Stimulated activated naive CD8-positive, alpha-beta T cell treated with anti-CD3 and anti-CD28 coated beads, Interleukin-15, Interleukin-2, amounts not matched to agents 100 U/mL and 50 U/mL, for 24 hours (primary cell): ENCODE measurements around the gene CCL22.

Experiments used
- ATAC-seq: fragments of 150-1000 bp; cut with Tn5 transposase; one replicate; pipeline ENCODE4 v1.10.0; 2021
- DNase-seq: peaks from one replicate; pipeline ENCODE4 v3.0.0; 2021

CCL22 gene

DNA sequence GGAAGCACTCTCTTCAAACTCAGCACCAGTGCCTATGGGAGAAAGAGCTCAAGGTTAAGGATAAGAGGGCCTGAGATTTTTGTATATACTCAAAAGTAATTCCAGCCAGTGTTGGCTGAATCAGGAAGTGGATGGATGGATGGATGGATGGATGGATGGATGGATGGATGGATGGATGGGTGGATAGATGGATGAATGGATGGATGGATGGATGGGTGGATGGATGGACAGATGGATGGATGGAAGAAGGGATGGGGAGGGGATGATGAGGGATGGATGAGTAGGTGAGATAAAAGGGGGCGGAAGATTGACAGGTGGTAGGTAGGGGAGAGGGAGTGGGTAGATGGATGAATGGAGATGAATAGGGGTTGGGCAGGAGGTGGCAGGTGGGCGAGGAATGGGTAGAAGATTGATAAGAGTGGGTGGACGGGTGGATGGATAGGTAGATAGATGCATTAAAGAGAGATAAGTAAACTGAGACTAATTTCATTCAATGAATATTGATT, 17.8 kb downstream of the CCL22 start:
- no peak for DNase-seq
- ATAC-seq = no peak

GRCh38 chr16:57377080-57377841, 18.7 kb downstream of the CCL22 start:
- ATAC-seq = peak; percentile 90
- DNase-seq = peak; percentile 76

GRCh38 chr16:57379579-57379978, 21.0 kb downstream of the CCL22 start:
- no peak for DNase-seq

GRCh38 chr16:57380671-57381462, 22.3 kb downstream of the CCL22 start:
- DNase-seq = peak; percentile 47
- ATAC-seq = no peak

More at GRCh38 chr16:57379579-57379978, 21.0 kb downstream of the CCL22 start:
- ATAC-seq = no peak

- DNase-seq (no peak), ATAC-seq (no peak)
Observed at GRCh38 chr16:57381791-57382534, 23.4 kb downstream of the CCL22 start.

DNA sequence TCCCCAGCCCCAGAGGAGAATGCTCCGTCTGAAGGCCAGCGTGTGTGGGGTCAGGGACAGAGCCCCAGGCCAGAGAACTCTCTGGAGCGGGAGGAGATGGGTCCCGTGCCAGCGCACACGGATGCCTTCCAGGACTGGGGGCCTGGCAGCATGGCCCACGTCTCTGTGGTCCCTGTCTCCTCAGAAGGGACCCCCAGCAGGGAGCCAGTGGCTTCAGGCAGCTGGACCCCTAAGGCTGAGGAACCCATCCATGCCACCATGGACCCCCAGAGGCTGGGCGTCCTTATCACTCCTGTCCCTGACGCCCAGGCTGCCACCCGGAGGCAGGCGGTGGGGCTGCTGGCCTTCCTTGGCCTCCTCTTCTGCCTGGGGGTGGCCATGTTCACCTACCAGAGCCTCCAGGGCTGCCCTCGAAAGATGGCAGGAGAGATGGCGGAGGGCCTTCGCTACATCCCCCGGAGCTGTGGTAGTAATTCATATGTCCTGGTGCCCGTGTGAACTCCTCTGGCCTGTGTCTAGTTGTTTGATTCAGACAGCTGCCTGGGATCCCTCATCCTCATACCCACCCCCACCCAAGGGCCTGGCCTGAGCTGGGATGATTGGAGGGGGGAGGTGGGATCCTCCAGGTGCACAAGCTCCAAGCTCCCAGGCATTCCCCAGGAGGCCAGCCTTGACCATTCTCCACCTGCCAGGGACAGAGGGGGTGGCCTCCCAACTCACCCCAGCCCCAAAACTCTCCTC, 24.1 kb downstream of the CCL22 start:
- DNase-seq (no peak), ATAC-seq (no peak)

GRCh38 chr16:57383276-57384247, 25.0 kb downstream of the CCL22 start:
- ATAC-seq (peak; percentile 5), DNase-seq (no peak)

GRCh38 chr16:57384248-57385070, 25.9 kb downstream of the CCL22 start:
- ATAC-seq (no peak), DNase-seq (no peak)

- no peak for ATAC-seq
- DNase-seq = no peak
Observed at GRCh38 chr16:57385083-57385482, 26.5 kb downstream of the CCL22 start.

GRCh38 chr16:57386381-57386951, 27.9 kb downstream of the CCL22 start:
- ATAC-seq (no peak), DNase-seq (no peak)

DNA sequence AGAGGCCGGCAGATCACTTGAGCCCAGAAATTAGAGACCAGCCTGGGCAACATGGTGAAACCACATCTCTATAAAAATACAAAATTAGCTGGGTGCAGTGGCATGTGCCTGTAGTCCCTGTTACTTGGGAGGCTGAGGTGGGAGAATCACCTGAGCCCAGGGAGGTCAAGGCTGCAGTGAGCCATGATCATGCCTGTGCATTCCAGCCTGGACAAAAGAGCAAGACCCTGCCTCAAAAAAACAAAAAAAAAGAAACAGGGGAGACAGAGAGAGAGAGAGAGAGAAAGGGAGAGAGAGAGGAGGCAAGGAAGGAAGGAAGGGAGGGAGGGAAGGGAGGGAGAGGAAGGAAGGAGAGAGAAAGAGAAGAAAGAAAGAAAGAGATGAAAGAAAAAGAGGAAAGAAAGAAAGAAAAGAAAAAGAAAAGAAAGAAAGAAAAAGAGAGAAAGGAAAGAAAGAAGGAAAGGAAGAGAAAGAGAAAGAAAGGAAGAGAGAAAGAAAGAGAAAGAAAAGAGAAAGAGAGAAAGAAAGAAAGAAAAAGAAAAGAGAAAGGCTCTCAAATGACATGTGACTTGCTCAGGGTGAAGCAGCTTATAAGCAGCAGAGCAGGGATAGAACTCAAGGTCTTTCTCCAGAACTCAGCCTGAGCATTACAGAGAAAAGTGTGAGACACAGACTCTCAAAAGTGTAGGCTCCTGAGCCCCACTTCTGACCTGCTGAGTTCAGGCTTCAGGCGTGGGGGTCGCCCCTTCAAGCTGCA, 29.2 kb downstream of the CCL22 start:
- ATAC-seq = no peak
- no peak for DNase-seq

- no peak for ATAC-seq
- no peak for DNase-seq
Observed at GRCh38 chr16:57388359-57389086, 29.9 kb downstream of the CCL22 start.

DNA sequence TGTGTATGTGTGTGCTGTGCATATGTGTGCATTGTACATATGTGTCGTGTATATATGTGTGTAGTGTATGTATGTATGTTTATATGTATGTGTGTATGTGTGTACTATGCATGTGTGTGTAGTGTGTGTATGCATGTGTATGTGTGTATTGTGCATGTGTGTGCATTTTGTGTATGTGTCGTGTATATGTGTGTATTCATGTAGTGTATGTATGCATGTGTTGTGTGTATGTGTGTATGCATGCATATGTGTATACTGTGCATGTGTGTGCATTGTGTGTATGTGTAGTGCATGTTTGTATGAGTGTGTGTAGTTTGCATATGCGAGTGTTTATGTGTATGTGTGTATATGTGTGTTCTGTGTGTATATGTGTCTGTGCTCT, 30.5 kb downstream of the CCL22 start:
- DNase-seq = no peak
- ATAC-seq = no peak

GRCh38 chr16:57390636-57391295, 32.2 kb downstream of the CCL22 start:
- DNase-seq (no peak), ATAC-seq (no peak)

DNA sequence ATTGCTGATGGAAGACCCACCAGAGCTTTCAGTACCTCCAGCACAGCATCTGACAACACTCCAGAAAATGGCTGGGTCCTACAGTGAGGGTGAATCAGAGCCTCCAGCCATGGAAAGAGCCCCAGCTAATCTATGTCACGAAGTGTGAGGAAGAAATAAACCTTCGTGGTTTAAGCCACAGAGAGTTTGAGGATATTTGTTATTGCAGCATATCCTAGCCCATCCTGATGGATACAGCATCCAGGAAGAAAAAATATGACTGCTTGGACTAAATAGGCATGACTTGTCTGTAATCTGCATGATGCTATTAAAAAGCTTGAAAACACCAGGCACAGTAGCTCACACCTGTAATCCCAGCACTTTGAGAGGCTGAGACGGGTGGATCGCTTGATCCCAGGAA, 32.7 kb downstream of the CCL22 start:
- no peak for DNase-seq
- no peak for ATAC-seq

- DNase-seq (no peak), ATAC-seq (no peak)
Observed at GRCh38 chr16:57391708-57392107, 33.1 kb downstream of the CCL22 start.

DNA sequence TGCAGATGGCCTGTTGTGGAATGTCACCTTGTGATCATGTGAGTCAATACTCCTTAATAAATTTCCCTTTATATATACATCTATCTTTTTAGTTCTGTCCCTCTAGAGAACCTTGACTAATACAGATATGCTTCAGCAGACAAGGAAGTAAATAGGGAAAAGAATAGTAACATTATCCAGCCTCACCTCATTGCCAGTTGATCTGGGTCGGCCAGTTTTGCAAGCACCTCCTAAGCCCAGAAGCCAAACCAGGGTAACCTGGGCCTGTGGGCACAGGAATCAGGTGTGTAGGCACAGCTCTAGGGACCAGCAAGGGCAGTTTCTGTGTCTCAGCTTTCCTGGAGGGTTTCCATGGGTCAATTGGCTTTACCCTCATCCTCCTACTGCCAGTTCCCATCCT, 34.1 kb downstream of the CCL22 start:
- no peak for ATAC-seq
- DNase-seq = no peak
